HG03196 (cell line): ENCODE data around the gene DEPDC5.

Experiments
- ATAC-seq: cut with Tn5 transposase; IDR thresholded peaks from one replicate; pipeline ENCODE4 v1.9.1; 2021; ENCODE audit not compliant: unreplicated experiment

DEPDC5 gene

GRCh38 chr22:31883989-31884388, 130.2 kb downstream of the DEPDC5 start:
- ATAC-seq, result no peak

DNA sequence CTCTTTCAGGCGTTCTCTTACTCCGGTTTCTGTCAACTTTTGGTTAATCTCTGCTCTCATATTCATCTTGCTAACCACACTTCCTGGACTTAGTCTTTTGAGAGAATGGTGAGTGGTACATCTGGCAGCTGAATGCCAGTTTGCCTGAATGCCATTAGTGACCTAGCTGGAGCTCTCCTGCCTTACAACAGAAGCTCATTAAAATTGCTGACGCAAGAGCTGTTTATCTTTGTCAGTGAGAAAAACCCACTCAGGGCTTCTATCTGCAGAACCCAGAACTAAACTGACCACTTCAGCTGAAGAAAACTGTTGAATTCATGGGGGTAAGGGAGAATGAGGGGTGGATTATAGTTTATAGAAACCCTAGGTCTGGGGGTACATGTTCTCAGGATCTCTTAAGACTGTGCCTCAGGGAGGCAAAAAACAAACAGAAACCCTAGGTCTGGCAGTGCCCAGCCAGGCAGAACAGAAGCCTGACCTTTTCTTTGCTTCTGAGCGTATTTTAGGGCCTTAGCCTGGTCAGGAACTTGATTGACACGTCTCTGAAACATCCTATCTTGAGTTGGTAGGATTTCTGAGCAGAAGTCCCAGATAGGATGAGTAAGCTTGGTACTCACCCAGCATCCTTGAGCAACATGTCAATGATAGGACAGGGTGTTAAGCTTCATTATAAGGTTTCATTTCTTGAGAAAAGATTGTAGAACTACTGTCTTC, 137.7 kb downstream of the DEPDC5 start:
- no peak for ATAC-seq

GRCh38 chr22:31892080-31892433, 138.2 kb downstream of the DEPDC5 start:
- no peak for ATAC-seq

DNA sequence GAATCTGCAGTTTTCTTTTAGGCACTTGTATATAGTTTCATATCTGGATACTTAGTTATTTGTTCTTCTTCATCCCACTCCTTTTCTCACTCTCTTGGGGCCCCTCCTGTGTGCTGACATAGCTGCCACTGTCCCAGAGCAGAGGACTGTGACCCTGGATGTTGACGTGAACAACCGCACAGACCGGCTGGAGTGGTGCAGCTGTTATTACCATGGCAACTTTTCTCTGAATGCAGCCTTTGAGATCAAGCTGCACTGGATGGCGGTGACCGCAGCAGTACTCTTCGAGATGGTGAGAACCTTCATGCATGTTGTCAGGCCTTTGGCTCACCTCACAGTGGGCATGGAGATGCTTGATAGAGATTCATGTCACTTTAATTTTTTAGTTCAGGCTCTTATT, 139.6 kb downstream of the DEPDC5 start:
- ATAC-seq, result no peak

DNA sequence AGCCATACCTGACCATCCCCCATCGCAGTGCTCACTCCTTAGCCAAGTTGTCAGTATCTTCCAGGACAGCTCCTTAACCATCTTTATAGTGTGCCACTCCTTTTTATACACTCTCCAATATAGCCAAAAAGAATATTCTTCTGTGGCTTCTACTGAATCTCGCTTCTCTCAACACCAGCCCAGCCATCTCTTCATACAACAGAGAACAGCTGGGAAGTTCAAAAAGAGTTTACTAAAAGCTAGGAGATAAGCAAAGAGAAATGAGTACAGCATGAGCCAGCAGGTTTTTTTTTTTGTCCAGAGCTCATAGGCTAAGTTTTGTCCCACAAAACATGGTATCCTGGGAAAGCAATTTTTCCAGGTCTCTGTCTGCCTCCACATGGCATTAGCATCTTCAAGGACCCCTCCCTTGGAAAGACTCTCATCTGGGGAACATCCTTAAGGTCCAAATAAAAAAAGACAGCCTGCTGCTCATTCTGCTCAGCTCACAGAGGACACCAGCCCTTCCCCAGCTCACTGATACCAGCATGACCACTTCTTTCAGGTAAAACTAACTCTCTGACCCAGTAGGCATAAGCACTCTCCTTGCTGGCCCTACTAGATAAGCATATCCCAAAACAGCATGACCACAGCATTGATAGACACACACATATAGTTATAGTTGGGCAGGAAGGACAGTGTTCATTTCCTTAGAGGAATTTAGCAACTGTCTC, 141.7 kb downstream of the DEPDC5 start:
- no peak for ATAC-seq

DNA sequence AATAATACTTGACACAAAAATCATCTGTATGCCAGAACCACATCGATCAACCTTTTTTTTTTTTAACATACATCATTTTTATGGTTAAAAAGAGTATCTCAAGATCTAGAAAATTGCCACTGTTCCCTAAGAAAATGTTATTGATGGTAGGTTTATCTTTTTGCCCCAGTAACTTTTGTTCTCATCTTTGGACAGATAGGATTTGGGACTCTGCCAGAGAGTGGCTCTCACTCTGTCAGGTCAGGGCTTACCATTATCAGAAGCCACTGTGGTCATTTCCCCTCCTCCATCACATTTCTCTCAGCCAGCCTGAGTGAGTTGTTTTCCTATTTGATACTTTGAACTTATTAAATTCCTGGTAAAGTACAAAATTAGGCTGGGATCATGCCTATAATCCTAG, 142.7 kb downstream of the DEPDC5 start:
- ATAC-seq, result no peak

DNA sequence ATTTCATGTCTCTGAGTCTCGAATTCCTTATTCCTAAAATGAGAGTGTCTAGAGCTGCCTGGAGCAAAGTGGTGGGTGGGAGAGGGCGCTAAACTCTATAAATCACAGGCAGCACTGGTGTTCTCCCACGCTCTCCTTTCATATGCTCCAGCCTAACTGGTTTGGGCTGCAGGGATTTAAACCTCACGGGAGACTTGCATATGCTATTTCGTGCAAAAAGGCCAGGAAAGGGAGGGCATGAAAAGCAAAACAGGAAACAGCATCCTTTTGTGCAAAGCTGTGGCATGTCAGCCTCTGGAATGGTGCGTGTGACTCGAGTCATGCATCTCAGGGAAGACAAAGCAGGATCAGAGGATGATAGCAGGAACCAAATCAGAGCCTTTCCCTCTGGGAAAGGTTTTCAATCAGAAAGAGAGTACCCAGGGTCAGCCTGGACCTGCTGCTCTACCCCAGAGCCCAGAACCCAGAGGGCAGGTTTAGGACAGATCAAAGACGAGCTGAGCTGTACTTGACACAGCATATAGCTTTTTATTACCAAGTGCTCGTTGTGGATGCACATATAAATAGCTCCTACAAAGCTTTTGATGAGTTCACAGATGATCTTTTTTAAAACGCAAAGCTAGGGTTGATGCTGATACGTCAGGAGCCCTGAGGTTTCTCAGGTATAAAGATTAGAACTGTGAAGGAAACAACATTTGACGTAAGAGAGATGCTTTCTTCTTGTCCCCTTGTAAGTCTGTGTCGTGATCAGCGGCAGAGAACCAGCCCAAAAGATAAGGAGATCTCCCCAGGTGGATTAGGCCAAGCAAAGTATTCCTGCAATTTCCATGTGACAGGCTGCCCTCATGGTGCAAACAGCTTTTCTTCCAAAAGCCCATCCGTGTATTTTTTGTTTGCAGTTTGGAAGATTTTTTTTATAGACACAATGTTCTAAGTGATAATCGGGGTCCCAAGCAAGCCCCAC, 144.3 kb downstream of the DEPDC5 start:
- ATAC-seq, result no peak

DNA sequence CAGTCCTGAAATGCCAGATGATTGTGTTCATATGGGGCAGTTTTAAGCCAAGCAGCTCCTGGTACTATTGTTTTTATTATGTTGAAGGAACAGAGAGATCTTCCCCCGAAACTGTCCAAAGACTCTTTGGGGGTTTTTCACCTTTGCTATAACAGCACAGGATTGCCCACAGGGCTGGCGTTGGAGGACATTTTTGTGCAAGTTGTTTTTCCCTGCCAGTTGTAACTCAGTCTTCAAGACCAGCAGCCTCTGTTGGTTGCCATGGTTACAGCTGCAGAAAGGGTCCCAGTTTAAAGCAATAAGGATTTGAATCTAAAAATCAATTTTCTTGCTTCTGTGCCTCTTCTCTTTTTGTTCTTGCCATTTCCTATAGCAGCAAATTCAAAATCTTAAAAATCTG, 145.1 kb downstream of the DEPDC5 start:
- no peak for ATAC-seq

DNA sequence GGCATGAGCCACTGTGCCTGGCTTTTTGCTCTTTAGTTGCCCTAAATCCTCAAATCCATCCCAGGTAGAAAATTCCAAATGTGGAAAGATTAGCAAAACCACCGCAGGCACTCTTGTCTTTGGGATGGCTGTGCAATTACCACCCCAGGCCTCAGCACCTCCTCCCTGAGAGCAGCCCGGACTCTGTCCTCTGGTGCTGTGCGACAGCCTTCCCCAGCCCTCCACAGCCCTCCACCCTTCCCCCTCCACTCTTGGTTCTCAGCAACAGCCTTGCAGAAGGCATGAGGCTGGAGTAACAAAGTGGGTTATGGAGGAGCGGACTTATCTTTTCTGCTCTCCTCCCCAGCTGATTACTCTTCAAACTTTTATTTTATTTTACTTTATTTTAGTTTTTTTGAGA, 145.8 kb downstream of the DEPDC5 start:
- ATAC-seq, result no peak

DNA sequence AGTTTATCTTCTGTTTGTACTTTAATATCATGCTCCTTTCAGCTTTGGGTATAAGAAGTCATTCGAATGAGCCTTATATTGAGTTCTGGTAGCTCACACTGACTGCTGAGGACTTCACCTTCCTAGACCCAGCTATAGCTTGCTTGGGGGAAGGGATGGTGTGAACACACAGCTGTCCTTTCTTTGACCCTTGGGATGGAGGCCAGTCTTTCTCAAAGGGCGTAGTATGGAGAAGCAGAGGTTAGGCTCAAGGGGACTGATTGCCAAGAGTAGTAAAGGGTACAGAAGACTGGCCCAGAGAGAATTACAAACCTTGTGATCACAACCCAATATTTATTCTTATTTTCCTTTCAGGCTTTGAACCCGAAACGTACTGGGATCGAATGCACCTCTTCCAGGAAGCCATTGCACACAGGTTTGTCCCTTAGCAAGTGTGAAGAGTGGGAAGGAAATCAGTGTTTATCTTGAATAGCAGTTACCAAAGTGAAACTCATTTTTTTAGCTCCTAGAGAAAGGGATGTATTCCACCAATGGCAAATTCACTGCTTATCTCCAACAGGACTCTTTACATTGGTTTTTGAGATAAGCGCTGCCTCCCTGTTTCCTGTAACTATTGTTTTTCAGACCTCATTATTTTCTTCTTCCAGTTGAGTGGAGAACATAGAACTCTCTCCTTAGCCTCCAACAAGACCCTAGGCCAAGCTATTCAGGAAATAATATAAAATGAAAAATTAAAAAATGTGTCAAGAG, 147.7 kb downstream of the DEPDC5 start:
- no peak for ATAC-seq

GRCh38 chr22:31904651-31905050, 150.8 kb downstream of the DEPDC5 start:
- ATAC-seq, result no peak

- ATAC-seq, result no peak
These were observed 151.5 kb downstream of the DEPDC5 start for GRCh38 chr22:31905356-31905755.

DNA sequence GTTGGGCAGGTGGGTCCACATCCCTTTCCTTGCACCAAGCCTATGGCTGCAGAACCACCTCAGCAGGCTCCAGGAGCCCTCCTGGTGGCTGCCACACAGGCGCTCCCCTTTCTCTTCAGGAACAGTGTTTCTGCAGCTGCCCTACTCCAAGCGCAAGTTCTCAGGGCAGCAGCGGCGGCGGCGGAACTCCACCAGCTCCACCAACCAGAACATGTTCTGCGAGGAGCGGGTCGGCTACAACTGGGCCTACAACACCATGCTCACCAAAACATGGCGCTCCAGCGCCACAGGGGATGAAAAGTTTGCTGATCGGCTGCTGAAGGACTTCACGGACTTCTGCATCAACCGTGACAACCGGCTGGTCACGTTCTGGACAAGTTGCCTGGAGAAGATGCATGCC, 152.3 kb downstream of the DEPDC5 start:
- no peak for ATAC-seq

DNA sequence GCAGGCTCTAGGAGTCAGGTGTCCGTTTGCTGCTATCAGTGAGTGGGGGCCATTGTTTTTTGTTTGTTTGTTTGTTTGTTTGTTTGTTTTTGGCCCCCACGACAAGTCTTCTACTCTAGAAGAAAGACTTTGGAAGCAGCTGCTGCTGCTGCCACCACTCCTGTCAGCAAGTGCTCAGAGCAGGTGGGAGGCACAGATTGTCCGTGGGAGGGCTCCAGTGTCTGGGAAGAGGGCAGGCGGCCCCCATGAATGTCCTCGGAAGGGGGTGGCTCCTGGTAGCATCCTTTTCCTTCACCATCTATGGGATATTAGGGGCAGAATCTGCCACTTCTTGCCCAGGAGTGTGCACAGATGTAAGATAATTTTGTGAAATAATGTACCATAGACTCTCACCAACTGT, 152.8 kb downstream of the DEPDC5 start:
- ATAC-seq, result no peak

- ATAC-seq, result no peak
These were observed 156.2 kb downstream of the DEPDC5 start for GRCh38 chr22:31909977-31910376.

DNA sequence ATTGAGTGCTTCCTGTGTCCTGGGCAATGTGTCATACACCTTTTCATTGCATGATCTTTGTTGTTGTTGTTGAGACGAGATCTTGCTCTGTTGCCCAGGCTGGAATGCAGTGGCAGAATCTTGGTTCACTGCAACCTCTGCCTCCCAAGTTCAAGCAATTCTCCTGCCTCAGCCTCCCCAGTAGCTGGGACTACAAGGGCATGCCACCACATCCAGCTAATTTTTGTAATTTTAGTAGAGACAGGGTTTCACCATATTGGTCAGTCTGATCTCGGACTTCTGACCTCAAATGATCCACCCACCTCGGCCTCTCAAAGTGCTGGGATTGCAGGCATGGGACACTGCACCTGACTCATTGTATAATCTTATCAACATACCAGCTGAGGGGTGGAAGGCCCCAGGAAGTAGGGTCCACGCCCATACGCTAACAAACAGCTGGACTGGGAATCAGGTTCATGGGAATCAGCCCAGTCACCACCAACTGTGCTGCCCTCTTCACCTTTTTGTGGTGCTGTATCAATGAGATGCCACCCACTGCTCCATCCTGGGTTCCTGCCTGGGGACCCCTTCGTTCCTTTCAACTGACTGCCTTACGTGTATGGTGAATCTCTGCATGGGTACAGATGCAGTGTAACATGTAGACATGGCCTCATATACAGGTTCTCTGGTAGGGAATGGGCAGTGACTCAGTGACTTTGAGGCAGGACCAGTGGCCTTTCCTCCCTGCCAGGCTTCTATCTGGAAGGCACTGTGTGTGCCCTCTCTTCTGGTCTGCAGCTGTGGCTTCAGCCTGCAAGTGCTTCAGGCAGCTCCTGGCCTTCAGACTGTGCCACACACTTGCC, 158.0 kb downstream of the DEPDC5 start:
- ATAC-seq, result no peak

DNA sequence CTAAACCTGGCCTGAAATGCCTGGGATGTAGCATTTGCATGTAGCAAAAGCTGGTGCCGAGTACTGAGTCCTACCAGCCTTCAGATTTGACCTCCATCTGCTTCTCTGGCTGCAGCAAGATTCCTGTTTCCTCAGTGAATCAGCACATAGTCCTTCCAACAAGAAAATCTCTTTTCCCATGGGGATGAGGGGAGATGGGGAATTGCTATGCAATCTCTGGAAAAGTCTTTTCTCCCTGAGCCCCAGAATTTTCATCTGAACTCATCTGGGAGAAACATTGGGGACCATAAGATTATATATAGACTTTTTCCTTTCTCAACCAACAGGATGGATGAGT, 158.6 kb downstream of the DEPDC5 start:
- ATAC-seq, result no peak

GRCh38 chr22:31915586-31915985, 161.8 kb downstream of the DEPDC5 start:
- ATAC-seq, result no peak

GRCh38 chr22:31917227-31917921, 163.6 kb downstream of the DEPDC5 start:
- no peak for ATAC-seq

- no peak for ATAC-seq
These were observed 165.9 kb downstream of the DEPDC5 start for GRCh38 chr22:31919730-31920129.
